Measurements from ENCODE around the gene NTMT1. TPM values are rescaled to one million over a fixed set of nuclear protein-coding genes. Genes with fewer than 3 reads are reported as not detected.

NTMT1 gene
- total RNA-seq, 2 donors from 2014 or later = 39.6 to 49.1 TPM

- Histone ChIP-seq H3K4me3 (ENCODE audit: low read length) (no peak overlapping the region), H3K4me1 (ENCODE audit: control insufficient read depth, insufficient read depth, low read length) (no peaks in the 10 kb centered on the region), H3K9ac (ENCODE audit: extremely low read depth, low read length, poor library complexity, severe bottlenecking) (no peak overlapping the region), H3K27ac (ENCODE audit: low read depth, low read length) (no peak overlapping the region), H3K9me3 (ENCODE audit: control insufficient read depth, low read length) (no peaks in the 10 kb centered on the region), H3K27me3 (ENCODE audit: control insufficient read depth, insufficient read depth, low read length, poor library complexity, severe bottlenecking) (peaks cover 38% of the 10 kb centered on the region), H3K36me3 (ENCODE audit: control insufficient read depth, insufficient read depth, low read length) (no peaks in the 10 kb centered on the region)
- H3K9me3 Mint-ChIP-seq = no peaks in the 10 kb centered on the region
- no peak for DNase-seq
- no peak overlapping the region for H3K4me3 Mint-ChIP-seq
- no peaks in the 10 kb centered on the region for H3K36me3 Mint-ChIP-seq (ENCODE audit: low read depth)
- peaks cover 7% of the 10 kb centered on the region for H3K4me1 Mint-ChIP-seq
- TF ChIP-seq, protein P1, sequence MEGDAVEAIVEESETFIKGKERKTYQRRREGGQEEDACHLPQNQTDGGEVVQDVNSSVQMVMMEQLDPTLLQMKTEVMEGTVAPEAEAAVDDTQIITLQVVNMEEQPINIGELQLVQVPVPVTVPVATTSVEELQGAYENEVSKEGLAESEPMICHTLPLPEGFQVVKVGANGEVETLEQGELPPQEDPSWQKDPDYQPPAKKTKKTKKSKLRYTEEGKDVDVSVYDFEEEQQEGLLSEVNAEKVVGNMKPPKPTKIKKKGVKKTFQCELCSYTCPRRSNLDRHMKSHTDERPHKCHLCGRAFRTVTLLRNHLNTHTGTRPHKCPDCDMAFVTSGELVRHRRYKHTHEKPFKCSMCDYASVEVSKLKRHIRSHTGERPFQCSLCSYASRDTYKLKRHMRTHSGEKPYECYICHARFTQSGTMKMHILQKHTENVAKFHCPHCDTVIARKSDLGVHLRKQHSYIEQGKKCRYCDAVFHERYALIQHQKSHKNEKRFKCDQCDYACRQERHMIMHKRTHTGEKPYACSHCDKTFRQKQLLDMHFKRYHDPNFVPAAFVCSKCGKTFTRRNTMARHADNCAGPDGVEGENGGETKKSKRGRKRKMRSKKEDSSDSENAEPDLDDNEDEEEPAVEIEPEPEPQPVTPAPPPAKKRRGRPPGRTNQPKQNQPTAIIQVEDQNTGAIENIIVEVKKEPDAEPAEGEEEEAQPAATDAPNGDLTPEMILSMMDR (conservative IDR thresholded peaks at IDR 0.05) = no peak
- peaks cover 34% of the 10 kb centered on the region for H3K27me3 Mint-ChIP-seq (ENCODE audit: insufficient read depth)
- H3K27ac Mint-ChIP-seq = no peak overlapping the region
- 90 to 92% methylated on average over 5 to 9 of the region's 9 CpGs for WGBS, 2 experiments (ENCODE audit: insufficient coverage in 1 of 2, insufficient read length in 1 of 2)
Observed at GRCh38 chr9:129667850-129668249, 41.9 kb downstream of the NTMT1 start.

GRCh38 chr9:129669141-129669718, 43.3 kb downstream of the NTMT1 start:
- Mint-ChIP-seq H3K36me3 (ENCODE audit: low read depth) (no peaks in the 10 kb centered on the region), H3K4me1 (peaks cover 7% of the 10 kb centered on the region), H3K9me3 (no peaks in the 10 kb centered on the region), H3K4me3 (no peak overlapping the region), H3K27ac (no peak overlapping the region), H3K27me3 (ENCODE audit: insufficient read depth) (peaks cover 24% of the 10 kb centered on the region)
- TF ChIP-seq, protein P1 (conservative IDR thresholded peaks at IDR 0.05) = no peak
- Histone ChIP-seq H3K36me3 (ENCODE audit: control insufficient read depth, insufficient read depth, low read length) (no peaks in the 10 kb centered on the region), H3K4me1 (ENCODE audit: control insufficient read depth, insufficient read depth, low read length) (no peaks in the 10 kb centered on the region), H3K27me3 (ENCODE audit: control insufficient read depth, insufficient read depth, low read length, poor library complexity, severe bottlenecking) (peaks cover 26% of the 10 kb centered on the region), H3K9me3 (ENCODE audit: control insufficient read depth, low read length) (no peaks in the 10 kb centered on the region), H3K27ac (ENCODE audit: low read depth, low read length) (no peak overlapping the region), H3K4me3 (ENCODE audit: low read length) (no peak overlapping the region), H3K9ac (ENCODE audit: extremely low read depth, low read length, poor library complexity, severe bottlenecking) (no peak overlapping the region)
- DNase-seq = no peak
- WGBS, 2 experiments (ENCODE audit: insufficient coverage in 1 of 2, insufficient read length in 1 of 2) = 85 to 88% methylated on average over 13 to 17 of the region's 17 CpGs

- Mint-ChIP-seq H3K4me3 (no peak overlapping the region), H3K9me3 (no peaks in the 10 kb centered on the region), H3K27ac (no peak overlapping the region), H3K4me1 (peaks cover 4% of the 10 kb centered on the region), H3K36me3 (ENCODE audit: low read depth) (no peaks in the 10 kb centered on the region), H3K27me3 (ENCODE audit: insufficient read depth) (peaks cover 18% of the 10 kb centered on the region)
- Histone ChIP-seq H3K27ac (ENCODE audit: low read depth, low read length) (no peak overlapping the region), H3K9ac (ENCODE audit: extremely low read depth, low read length, poor library complexity, severe bottlenecking) (no peak overlapping the region), H3K36me3 (ENCODE audit: control insufficient read depth, insufficient read depth, low read length) (no peaks in the 10 kb centered on the region), H3K4me3 (ENCODE audit: low read length) (no peak overlapping the region), H3K4me1 (ENCODE audit: control insufficient read depth, insufficient read depth, low read length) (no peaks in the 10 kb centered on the region), H3K9me3 (ENCODE audit: control insufficient read depth, low read length) (no peaks in the 10 kb centered on the region), H3K27me3 (ENCODE audit: control insufficient read depth, insufficient read depth, low read length, poor library complexity, severe bottlenecking) (peaks cover 20% of the 10 kb centered on the region)
- 88 to 89% methylated on average over 13 of the region's 13 CpGs for WGBS, 2 experiments (ENCODE audit: insufficient coverage in 1 of 2, insufficient read length in 1 of 2)
- no peak for DNase-seq
- TF ChIP-seq, protein P1 (conservative IDR thresholded peaks at IDR 0.05) = no peak
Observed at GRCh38 chr9:129669946-129670345, 44.0 kb downstream of the NTMT1 start.
